Measurements from ENCODE around the gene IFITM2. TPM values are rescaled to one million over a fixed set of nuclear protein-coding genes. Genes with fewer than 3 reads are reported as not detected.

IFITM2 gene
- polyA plus RNA-seq, 1 donor (not counting 4 experiments of a cell fraction or from before 2014, with no cell fraction given), result 83.0 TPM

DNA sequence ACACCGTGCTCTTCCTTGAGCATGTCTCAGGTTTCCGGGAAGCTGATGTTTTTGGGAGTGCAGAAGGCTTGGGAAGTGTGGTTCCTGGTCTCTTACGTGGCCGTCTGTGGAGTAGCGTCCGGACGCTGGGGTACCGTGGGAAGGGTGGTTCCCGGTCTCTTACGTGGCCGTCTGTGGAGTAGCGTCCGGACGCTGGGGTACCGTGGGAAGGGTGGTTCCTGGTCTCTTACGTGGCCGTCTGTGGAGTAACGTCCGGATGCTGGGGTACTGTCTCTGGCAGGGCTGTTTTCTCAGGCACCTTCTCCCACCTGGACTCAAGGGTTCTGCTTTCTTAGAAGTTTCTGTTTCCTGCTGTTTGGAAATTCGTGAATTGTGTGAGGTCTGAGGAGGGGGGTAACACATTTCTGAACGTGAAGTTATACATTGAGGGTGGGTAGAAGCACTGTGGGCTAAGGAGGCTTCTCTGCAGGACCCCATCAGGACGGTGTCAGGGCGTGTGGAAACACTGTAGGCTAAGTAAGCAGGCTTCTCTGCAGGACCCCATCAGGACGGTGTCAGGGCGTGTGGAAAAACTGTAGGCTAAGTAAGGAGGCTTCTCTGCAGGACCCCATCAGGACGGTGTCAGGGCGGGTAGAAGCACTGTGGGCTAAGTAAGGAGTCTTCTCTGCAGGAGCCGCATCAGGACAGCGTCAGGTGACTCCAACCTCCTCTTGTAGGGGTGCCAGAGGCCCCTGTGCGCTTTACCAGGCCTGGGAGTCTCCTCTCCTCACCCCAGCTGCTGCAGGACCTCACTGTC is 18.4 kb downstream of the IFITM2 start:
- Histone ChIP-seq H3K9ac (ENCODE audit: control insufficient read depth, extremely low read depth, insufficient read depth, low read length) (no peak overlapping the region), H3K4me1 (ENCODE audit: control insufficient read depth, extremely low read depth, insufficient read depth, low read length) (no peaks in the 10 kb centered on the region), H3K4me3 (ENCODE audit: control insufficient read depth in 2 of 3, extremely low read depth in 1 of 3, insufficient read depth in 2 of 3, low read depth in 1 of 3, low read length in 3 of 3) (no peak overlapping the region), H3K4me2 (ENCODE audit: control insufficient read depth, extremely low read depth, insufficient read depth, low read depth, low read length) (no peak overlapping the region), H3K36me3 (ENCODE audit: control insufficient read depth in 2 of 2, extremely low read depth in 1 of 2, insufficient read depth in 2 of 2, low read length in 2 of 2) (no peaks in the 10 kb centered on the region), H3K27ac (ENCODE audit: control insufficient read depth, insufficient read depth, low read length) (no peak overlapping the region), H3K27me3 (ENCODE audit: control insufficient read depth, extremely low read depth, insufficient read depth, low read length) (peaks cover 7% of the 10 kb centered on the region), H4K20me1 (ENCODE audit: control insufficient read depth, extremely low read depth, insufficient read depth, low read length) (no peaks in the 10 kb centered on the region), H2AFZ (ENCODE audit: control insufficient read depth, low read length) (no peak overlapping the region), H3K9me3 (ENCODE audit: control insufficient read depth, low read depth, low read length) (no peaks in the 10 kb centered on the region), H3K9me1 (ENCODE audit: control insufficient read depth, extremely low read depth, insufficient read depth, low read length) (no peaks in the 10 kb centered on the region), H3K79me2 (ENCODE audit: control insufficient read depth, insufficient read depth, low read length) (no peaks in the 10 kb centered on the region)
- no peak for DNase-seq (ENCODE audit: low read depth, low spot score)
- no peak for TF ChIP-seq EZH2 (IDR thresholded peaks at IDR 0.05; ENCODE audit: low read length)
- TF ChIP-seq, protein P1, sequence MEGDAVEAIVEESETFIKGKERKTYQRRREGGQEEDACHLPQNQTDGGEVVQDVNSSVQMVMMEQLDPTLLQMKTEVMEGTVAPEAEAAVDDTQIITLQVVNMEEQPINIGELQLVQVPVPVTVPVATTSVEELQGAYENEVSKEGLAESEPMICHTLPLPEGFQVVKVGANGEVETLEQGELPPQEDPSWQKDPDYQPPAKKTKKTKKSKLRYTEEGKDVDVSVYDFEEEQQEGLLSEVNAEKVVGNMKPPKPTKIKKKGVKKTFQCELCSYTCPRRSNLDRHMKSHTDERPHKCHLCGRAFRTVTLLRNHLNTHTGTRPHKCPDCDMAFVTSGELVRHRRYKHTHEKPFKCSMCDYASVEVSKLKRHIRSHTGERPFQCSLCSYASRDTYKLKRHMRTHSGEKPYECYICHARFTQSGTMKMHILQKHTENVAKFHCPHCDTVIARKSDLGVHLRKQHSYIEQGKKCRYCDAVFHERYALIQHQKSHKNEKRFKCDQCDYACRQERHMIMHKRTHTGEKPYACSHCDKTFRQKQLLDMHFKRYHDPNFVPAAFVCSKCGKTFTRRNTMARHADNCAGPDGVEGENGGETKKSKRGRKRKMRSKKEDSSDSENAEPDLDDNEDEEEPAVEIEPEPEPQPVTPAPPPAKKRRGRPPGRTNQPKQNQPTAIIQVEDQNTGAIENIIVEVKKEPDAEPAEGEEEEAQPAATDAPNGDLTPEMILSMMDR (optimal IDR thresholded peaks at IDR 0.05 in 1 of 3, IDR thresholded peaks at IDR 0.05 in 1 of 3, conservative IDR thresholded peaks at IDR 0.05 in 1 of 3; ENCODE audit: extremely low read depth in 1 of 3, insufficient read depth in 2 of 3, low read length in 3 of 3), result no peak
- dilution Hi-C loops (cut with MboI; ENCODE audit: extremely low pct_ligation_motif_present, low sequenced_read_pairs), result no loop called here
- no peak for FAIRE-seq

DNA sequence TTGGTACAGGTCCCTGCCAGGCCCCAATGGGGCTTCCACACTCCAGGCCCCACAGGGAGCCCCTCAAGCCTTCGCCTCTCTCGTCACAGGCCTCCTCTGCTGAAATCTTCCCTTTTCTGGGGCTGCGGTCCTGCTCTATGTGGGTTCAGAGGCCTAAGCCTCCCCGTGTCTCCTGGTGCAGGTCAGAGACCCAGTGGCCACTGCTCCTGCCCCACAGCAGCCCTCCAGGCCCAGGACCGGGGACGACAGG is 18.9 kb downstream of the IFITM2 start:
- H3K79me2 ChIP-seq (ENCODE audit: control insufficient read depth, insufficient read depth, low read length), result no peaks in the 10 kb centered on the region
- H3K27ac ChIP-seq (ENCODE audit: control insufficient read depth, insufficient read depth, low read length), result no peak overlapping the region
- no peaks in the 10 kb centered on the region for H3K9me3 ChIP-seq (ENCODE audit: control insufficient read depth, low read depth, low read length)
- H3K4me3 ChIP-seq (ENCODE audit: control insufficient read depth in 2 of 3, extremely low read depth in 1 of 3, insufficient read depth in 2 of 3, low read depth in 1 of 3, low read length in 3 of 3), result no peak overlapping the region
- TF ChIP-seq, protein P1 (optimal IDR thresholded peaks at IDR 0.05 in 1 of 3, IDR thresholded peaks at IDR 0.05 in 1 of 3, conservative IDR thresholded peaks at IDR 0.05 in 1 of 3; ENCODE audit: extremely low read depth in 1 of 3, insufficient read depth in 2 of 3, low read length in 3 of 3), result no peak
- no peak for TF ChIP-seq EZH2 (IDR thresholded peaks at IDR 0.05; ENCODE audit: low read length)
- peaks cover 7% of the 10 kb centered on the region for H3K27me3 ChIP-seq (ENCODE audit: control insufficient read depth, extremely low read depth, insufficient read depth, low read length)
- H3K9ac ChIP-seq (ENCODE audit: control insufficient read depth, extremely low read depth, insufficient read depth, low read length), result no peak overlapping the region
- dilution Hi-C loops (cut with MboI; ENCODE audit: extremely low pct_ligation_motif_present, low sequenced_read_pairs), result no loop called here
- H4K20me1 ChIP-seq (ENCODE audit: control insufficient read depth, extremely low read depth, insufficient read depth, low read length), result no peaks in the 10 kb centered on the region
- no peaks in the 10 kb centered on the region for H3K36me3 ChIP-seq (ENCODE audit: control insufficient read depth in 2 of 2, extremely low read depth in 1 of 2, insufficient read depth in 2 of 2, low read length in 2 of 2)
- DNase-seq (ENCODE audit: low read depth, low spot score) (no peak), FAIRE-seq (no peak)
- H3K4me1 ChIP-seq (ENCODE audit: control insufficient read depth, extremely low read depth, insufficient read depth, low read length), result no peaks in the 10 kb centered on the region
- no peak overlapping the region for H2AFZ ChIP-seq (ENCODE audit: control insufficient read depth, low read length)
- H3K9me1 ChIP-seq (ENCODE audit: control insufficient read depth, extremely low read depth, insufficient read depth, low read length), result no peaks in the 10 kb centered on the region
- no peak overlapping the region for H3K4me2 ChIP-seq (ENCODE audit: control insufficient read depth, extremely low read depth, insufficient read depth, low read depth, low read length)
